ENCODE results near the gene MOAP1. TPM values are rescaled to one million over a fixed set of nuclear protein-coding genes. Genes with fewer than 3 reads are reported as not detected.
"Not testable (repeated sequence)": the region's sequence is repeated elsewhere in the genome, so short reads cannot be mapped to it uniquely, and the experiment has no call there.

MOAP1 gene
- total RNA-seq, 1 donor from 2014 or later: 26.1 TPM

- no peak for DNase-seq (ENCODE audit: low read depth)
- no peak for TF ChIP-seq CTCF (IDR thresholded peaks at IDR 0.05; ENCODE audit: insufficient read depth, low read length, poor library complexity, severe bottlenecking)
- H3K36me3 ChIP-seq (ENCODE audit: control insufficient read depth, insufficient read depth, low read length): no peaks in the 10 kb centered on the region
Observed at GRCh38 chr14:93142854-93143652, 41.6 kb downstream of the MOAP1 start.

GRCh38 chr14:93137864-93138263 is 46.8 kb downstream of the MOAP1 start:
- H3K36me3 ChIP-seq (ENCODE audit: control insufficient read depth, insufficient read depth, low read length): no peaks in the 10 kb centered on the region
- H3K27me3 ChIP-seq (ENCODE audit: control insufficient read depth, insufficient read depth, low read length): no peaks in the 10 kb centered on the region
- H3K4me3 ChIP-seq (ENCODE audit: low read depth, low read length): no peak overlapping the region
- DNase-seq (ENCODE audit: low read depth): no peak
- no peak for TF ChIP-seq CTCF (IDR thresholded peaks at IDR 0.05; ENCODE audit: insufficient read depth, low read length, poor library complexity, severe bottlenecking)

More at GRCh38 chr14:93142854-93143652, 41.6 kb downstream of the MOAP1 start:
- Histone ChIP-seq H3K27me3 (ENCODE audit: control insufficient read depth, insufficient read depth, low read length) (no peaks in the 10 kb centered on the region), H3K4me3 (ENCODE audit: low read depth, low read length) (no peak overlapping the region)

GRCh38 chr14:93136508-93136907 is 48.2 kb downstream of the MOAP1 start:
- H3K36me3 ChIP-seq (ENCODE audit: control insufficient read depth, insufficient read depth, low read length); DNase-seq (ENCODE audit: low read depth); H3K4me3 ChIP-seq (ENCODE audit: low read depth, low read length); H3K27me3 ChIP-seq (ENCODE audit: control insufficient read depth, insufficient read depth, low read length): not testable (repeated sequence)

- H3K27me3 ChIP-seq (ENCODE audit: control insufficient read depth, insufficient read depth, low read length): no peaks in the 10 kb centered on the region
- no peak overlapping the region for H3K4me3 ChIP-seq (ENCODE audit: low read depth, low read length)
- no peak for TF ChIP-seq CTCF (IDR thresholded peaks at IDR 0.05; ENCODE audit: insufficient read depth, low read length, poor library complexity, severe bottlenecking)
- H3K36me3 ChIP-seq (ENCODE audit: control insufficient read depth, insufficient read depth, low read length): no peaks in the 10 kb centered on the region
- DNase-seq (ENCODE audit: low read depth): no peak
Observed at GRCh38 chr14:93136009-93136408, 48.7 kb downstream of the MOAP1 start.

- Histone ChIP-seq H3K4me3 (ENCODE audit: low read depth, low read length) (no peak overlapping the region), H3K27me3 (ENCODE audit: control insufficient read depth, insufficient read depth, low read length) (no peaks in the 10 kb centered on the region), H3K36me3 (ENCODE audit: control insufficient read depth, insufficient read depth, low read length) (no peaks in the 10 kb centered on the region)
- TF ChIP-seq CTCF (IDR thresholded peaks at IDR 0.05; ENCODE audit: insufficient read depth, low read length, poor library complexity, severe bottlenecking): no peak
- no peak for DNase-seq (ENCODE audit: low read depth)
Observed at GRCh38 chr14:93135399-93135798, 49.3 kb downstream of the MOAP1 start.

GRCh38 chr14:93133464-93133863 is 51.2 kb downstream of the MOAP1 start:
- TF ChIP-seq CTCF (IDR thresholded peaks at IDR 0.05; ENCODE audit: insufficient read depth, low read length, poor library complexity, severe bottlenecking): no peak

More at GRCh38 chr14:93133464-93133863, 51.2 kb downstream of the MOAP1 start:
- no peaks in the 10 kb centered on the region for H3K27me3 ChIP-seq (ENCODE audit: control insufficient read depth, insufficient read depth, low read length)
- H3K36me3 ChIP-seq (ENCODE audit: control insufficient read depth, insufficient read depth, low read length): no peaks in the 10 kb centered on the region
- no peak for DNase-seq (ENCODE audit: low read depth)
- no peak overlapping the region for H3K4me3 ChIP-seq (ENCODE audit: low read depth, low read length)

Measured in kidney epithelial cell (primary cell).